Adrenal gland (tissue), 12 donors: ENCODE measurements around the gene GNRH2. TPM values are rescaled to one million over a fixed set of nuclear protein-coding genes. Genes with fewer than 3 reads are reported as not detected.
"Not testable (repeated sequence)": the region's sequence is repeated elsewhere in the genome, so short reads cannot be mapped to it uniquely, and the experiment has no call there.

Experiments
- DNase-seq, 7 donors: peaks; one replicate each; pipeline ENCODE4 v3.0.0-alpha.2; 2019 to 2020
- H3K27ac ChIP-seq, 5 donors: fragments of 200-600 bp; sonication (generic) in 4 of 5; 1 replicate in 3 of 5; 2 replicates in 2 of 5; pipeline versions ENCODE4 v1.5.1 to v1.8.0; 2016 to 2020; ENCODE audit warnings: mild to moderate bottlenecking in 1 of 5
- H3K27me3 ChIP-seq: fragments of 200-600 bp; 2 replicates; pipeline ENCODE4 v1.8.0; 2021
- H3K36me3 ChIP-seq, 2 donors: fragments of 200-600 bp; replicated peaks in 1 of 2; 1 replicate in 1 of 2; 2 replicates in 1 of 2; pipeline versions ENCODE4 v1.5.1 to v1.8.0; 2018 to 2022
- H3K4me1 ChIP-seq, 2 donors: fragments of 200-600 bp; replicated peaks in 1 of 2; 1 replicate in 1 of 2; 2 replicates in 1 of 2; pipeline versions ENCODE4 v1.5.1 to v1.8.0; 2018 to 2021
- H3K4me3 ChIP-seq, 4 donors: fragments of 200-600 bp; sonication (generic) in 3 of 4; one replicate each; pipeline ENCODE4 v1.5.1; 2016 to 2018
- H3K9me3 ChIP-seq, 3 donors: fragments of 200-600 bp; sonication (generic) in 1 of 3; replicated peaks in 1 of 3; 1 replicate in 2 of 3; 2 replicates in 1 of 3; pipeline versions ENCODE4 v1.5.1 to v1.8.0; 2016 to 2021
- CTCF ChIP-seq, 6 experiments: fragments of 450-650 bp in 4 of 6; fragments of 200-600 bp in 2 of 6; sonication (generic) in 1 of 6; IDR thresholded peaks; 1 replicate in 5 of 6; 2 replicates in 1 of 6; pipeline versions ENCODE4 v1.5.1 to v1.8.0; 2016 to 2021; ENCODE audit warnings: antibody characterized with exemption in 6 of 6, mild to moderate bottlenecking in 2 of 6, moderate library complexity in 1 of 6
- POLR2A ChIP-seq, 2 donors: fragments of 450-650 bp; IDR thresholded peaks; one replicate each; pipeline ENCODE4 v1.6.1; 2017; ENCODE audit warnings: antibody characterized with exemption in 2 of 2, mild to moderate bottlenecking in 2 of 2, moderate library complexity in 1 of 2
- WGBS, 4 donors: extraction: QIAGEN DNeasy Blood & Tissue Kit in 2 of 4; methylation state at CpG; one replicate each; pipeline versions ENCODE4 v1.1.5 to v1.1.7; 2013 to 2017; 5-methylcytosine and 5-hydroxymethylcytosine counted together
- intact Hi-C, 2 donors: fragments of 100-400 bp; cut with DNase I; formaldehyde crosslinking; loops; one replicate each; pipeline versions ENCODE4 v1.14.1 to v1.15.0; 2022 to 2023
- polyA plus RNA-seq, 3 donors: library from polyadenylated mRNA; stranded (reverse); fragments of 200-250 nt in 2 of 3; fragments of 350-450 nt in 1 of 3; fragmentation: Illumina TruSeq in 1 of 3; extraction: RNeasy Lipid Tissue Mini Kit (QIAGEN cat#74804) in 1 of 3; gene quantifications; one replicate each; pipeline ENCODE4 v1.2.3, GENCODE V29; 2013 to 2014
- total RNA-seq, 9 donors: library from RNA; depleted of rRNA in 4 of 9; stranded (reverse); fragments of >200 nt in 4 of 9; fragments of 120-200 nt in 1 of 9; fragmentation: NEBNext Ultra II Directional in 1 of 9; extraction: Animal tissue kit (Norgen Biotek cat#: 25700) in 1 of 9; gene quantifications; one replicate each; pipeline versions ENCODE4 v1.1.0 to v1.2.4, GENCODE V29; 2013 to 2023
- donor health status: healthy with polysubstance abuse.
- donor health status: Bipolar disorder and iron deficiency.
- donor health status: DM: yes; HTN: yes; CAD: no.
- donor health status: DM: no; HTN: no; CAD: no.
- donor health status: DM: no; HTN: no; CAD: no.
- donor health status: DM: yes; HTN: yes; CAD: no.

Gene GNRH2
- total and polyA plus RNA-seq, 12 donors: 0.34 to 4.2 (median 1.7) TPM; not detected in 7

GRCh38 chr20:3014179-3014578 is 29.2 kb upstream of the GNRH2 start:
- Histone ChIP-seq H3K36me3 (peaks cover 0 to 5% of the 10 kb centered on the region in 2 donors), H3K27ac (no peak overlapping the region), H3K4me3 (no peak overlapping the region), H3K9me3 (no peaks in the 10 kb centered on the region), H3K27me3 (no peaks in the 10 kb centered on the region), H3K4me1 (no peaks in the 10 kb centered on the region)
- WGBS, 4 donors: 94 to 96% (median 95%) methylated on average over 7 of the region's 7 CpGs
- intact Hi-C loops: no loop called here
- TF ChIP-seq CTCF (IDR thresholded peaks at IDR 0.05) (no peak), POLR2A (IDR thresholded peaks at IDR 0.05) (no peak)
- DNase-seq: peak in 1 of 7 donors; percentile 17

- TF ChIP-seq POLR2A (IDR thresholded peaks at IDR 0.05) (no peak), CTCF (IDR thresholded peaks at IDR 0.05) (no peak)
- Histone ChIP-seq H3K27me3 (no peaks in the 10 kb centered on the region), H3K4me3 (no peak overlapping the region), H3K36me3 (peaks cover 0 to 5% of the 10 kb centered on the region in 2 donors), H3K27ac (no peak overlapping the region), H3K9me3 (no peaks in the 10 kb centered on the region), H3K4me1 (no peaks in the 10 kb centered on the region)
- intact Hi-C loops: no loop called here
- DNase-seq: peak in 1 of 7 donors; percentile 29
- 86 to 96% (median 92%) methylated on average over 3 of the region's 3 CpGs for whole genome bisulfite sequencing, 4 donors
These were observed 28.8 kb upstream of the GNRH2 start for GRCh38 chr20:3014662-3015061.

GRCh38 chr20:3015302-3015701 is 28.1 kb upstream of the GNRH2 start:
- intact Hi-C loops: not testable (repeated sequence)

GRCh38 chr20:3021327-3021726 is 22.1 kb upstream of the GNRH2 start:
- H3K36me3 ChIP-seq: peaks cover 0 to 48% of the 10 kb centered on the region in 2 donors
- no peak overlapping the region for H3K27ac ChIP-seq
- peak in 1 of 7 donors; percentile 25 for DNase-seq

More at GRCh38 chr20:3015302-3015701, 28.1 kb upstream of the GNRH2 start:
- peak in 1 of 7 donors; percentile 21 for DNase-seq
- H3K4me3 ChIP-seq, H3K9me3 ChIP-seq, H3K27me3 ChIP-seq, H3K4me1 ChIP-seq, H3K27ac ChIP-seq, H3K36me3 ChIP-seq: not testable (repeated sequence)
- 91 to 98% (median 93%) methylated on average over 5 of the region's 5 CpGs for WGBS, 4 donors

More at GRCh38 chr20:3021327-3021726, 22.1 kb upstream of the GNRH2 start:
- Histone ChIP-seq H3K4me3 (no peak overlapping the region), H3K4me1 (no peaks in the 10 kb centered on the region), H3K9me3 (no peaks in the 10 kb centered on the region), H3K27me3 (no peaks in the 10 kb centered on the region)
- WGBS, 4 donors: 82 to 95% (median 86%) methylated on average over 2 to 4 of the region's 4 CpGs
- intact Hi-C loops: no loop called here
- TF ChIP-seq CTCF (IDR thresholded peaks at IDR 0.05) (no peak), POLR2A (IDR thresholded peaks at IDR 0.05) (no peak)
